SU-DHL-6 (cell line): Measurements from ENCODE around the gene MYO1G.

Experiments
- H2AFZ ChIP-seq: fragments of 200-600 bp; sonication (generic); 2 replicates; pipeline ENCODE4 v1.6.1; 2014; ENCODE audit warnings: low read depth, mild to moderate bottlenecking, moderate library complexity, mixed read lengths, antibody characterized with exemption, low read length; ENCODE audit not compliant: severe bottlenecking
- H3F3A ChIP-seq: fragments of 200-600 bp; shearing (Covaris generic); 2 replicates; pipeline ENCODE4 v1.6.0; 2016; ENCODE audit warnings: antibody characterized with exemption, mild to moderate bottlenecking; ENCODE audit not compliant: insufficient read depth
- H3K27ac ChIP-seq: fragments of 200-600 bp; sonication (generic); 2 replicates; pipeline ENCODE4 v1.5.1; 2016; ENCODE audit warnings: low read depth, mild to moderate bottlenecking, low read length, moderate library complexity, mixed read lengths
- H3K27me3 ChIP-seq: fragments of 200-600 bp; sonication (generic), shearing (Covaris generic); 2 replicates; pipeline ENCODE4 v1.6.0; 2014; ENCODE audit warnings: mild to moderate bottlenecking, low read length
- H3K36me3 ChIP-seq: fragments of 200-600 bp; sonication (generic); 2 replicates; pipeline ENCODE4 v1.6.1; 2014; ENCODE audit warnings: mild to moderate bottlenecking, low read length, mixed read lengths
- H3K4me2 ChIP-seq: fragments of 300-600, 200-600 bp; shearing (Covaris generic), sonication (generic); 2 replicates; pipeline ENCODE4 v1.6.0; 2014; ENCODE audit warnings: low read length, low read depth, mild to moderate bottlenecking; ENCODE audit not compliant: poor library complexity, severe bottlenecking
- H3K4me3 ChIP-seq: fragments of 200-600 bp; sonication (generic); 2 replicates; pipeline ENCODE4 v1.5.1; 2014; ENCODE audit warnings: antibody characterized with exemption, low read length, mild to moderate bottlenecking, mixed read lengths; ENCODE audit not compliant: insufficient read depth, poor library complexity, severe bottlenecking
- H3K79me2 ChIP-seq: fragments of 200-600 bp; sonication (generic); 2 replicates; pipeline ENCODE4 v1.6.1; 2014; ENCODE audit warnings: mild to moderate bottlenecking, low read length, moderate library complexity; ENCODE audit not compliant: insufficient read depth
- H3K9ac ChIP-seq: fragments of 200-600 bp; sonication (generic); 2 replicates; pipeline ENCODE4 v1.7.0; 2014; ENCODE audit warnings: mild to moderate bottlenecking, low read length
- H3K9me2 ChIP-seq: fragments of 200-600 bp; sonication (generic); replicated peaks from 2 replicates; pipeline ENCODE4 v1.6.1; 2014; ENCODE audit warnings: low read length; ENCODE audit not compliant: insufficient read depth
- H3K9me3 ChIP-seq: fragments of 200-600 bp; sonication (generic); 2 replicates; pipeline ENCODE4 v1.6.1; 2014; ENCODE audit warnings: low read length, mixed read lengths; ENCODE audit not compliant: insufficient read depth
- H4K20me1 ChIP-seq: fragments of 200-600 bp; sonication (generic); 2 replicates; pipeline ENCODE4 v1.6.1; 2014; ENCODE audit warnings: low read depth, mild to moderate bottlenecking, antibody characterized with exemption, low read length, moderate library complexity, mixed read lengths
- EZH2phosphoT487 ChIP-seq: fragments of 200-600 bp; sonication (generic), shearing (Covaris generic); conservative IDR thresholded peaks from 2 replicates; pipeline ENCODE4 v1.6.1; 2018; ENCODE audit warnings: mild to moderate bottlenecking, antibody characterized with exemption, low read length, moderate library complexity, mixed read lengths
- TF ChIP-seq, protein P1 (sequence below): fragments of 200-600 bp; sonication (generic); IDR thresholded peaks from one replicate; pipeline ENCODE4 v1.5.1; 2017; ENCODE audit warnings: antibody characterized with exemption, mild to moderate bottlenecking, low read length, moderate library complexity; ENCODE audit not compliant: insufficient read depth, poor library complexity, severe bottlenecking

The MYO1G gene

DNA sequence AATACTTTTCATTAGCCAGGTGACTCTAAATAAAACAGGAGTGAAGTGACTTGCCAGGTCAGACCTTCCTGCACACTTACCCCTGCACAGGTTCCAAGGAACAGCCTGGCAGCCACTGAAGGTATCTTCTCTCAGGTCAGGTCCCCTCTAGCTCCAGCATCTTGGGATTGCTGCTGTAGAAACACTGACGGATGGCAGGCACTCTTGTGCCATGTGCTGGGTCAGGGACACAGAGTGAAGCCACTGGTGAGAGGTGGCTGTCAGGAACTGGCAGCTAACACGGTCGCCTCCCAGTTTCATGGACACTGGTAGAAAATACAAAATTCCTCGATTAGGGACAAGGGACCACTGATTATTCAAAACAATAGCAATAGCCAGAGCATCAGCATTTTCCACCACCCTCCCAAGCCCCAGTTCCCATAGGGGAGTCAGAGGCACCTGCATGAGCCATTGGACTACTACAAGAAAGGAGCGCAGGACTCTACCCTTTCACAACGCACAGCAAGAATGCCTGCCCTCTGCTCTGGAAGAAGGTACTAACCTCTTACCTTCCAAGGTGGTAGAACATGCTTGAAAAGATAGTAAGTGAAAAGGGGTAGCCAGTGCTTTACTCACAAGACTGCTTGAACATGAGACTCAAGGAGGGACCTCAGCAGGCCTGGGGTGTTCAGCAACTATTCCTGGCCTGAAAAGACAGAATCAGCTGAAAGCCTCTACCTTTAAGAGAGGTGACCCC, 5.1 kb upstream of the MYO1G start:
- H3K79me2 ChIP-seq: peaks cover 34% of the 10 kb centered on the region
- no peaks in the 10 kb centered on the region for H3K9me3 ChIP-seq
- H3K9ac ChIP-seq: peak overlapping the region; percentile 91
- peaks cover 12% of the 10 kb centered on the region for H4K20me1 ChIP-seq
- H3K9me2 ChIP-seq: no peaks in the 10 kb centered on the region
- H2AFZ ChIP-seq: no peak overlapping the region
- H3K4me3 ChIP-seq: peak overlapping the region; percentile 90
- no peaks in the 10 kb centered on the region for H3K27me3 ChIP-seq
- peak overlapping the region; percentile 95 for H3K27ac ChIP-seq
- H3K36me3 ChIP-seq: peaks cover 35% of the 10 kb centered on the region
- H3F3A ChIP-seq: peaks cover 72% of the 10 kb centered on the region
- TF ChIP-seq, protein P1, sequence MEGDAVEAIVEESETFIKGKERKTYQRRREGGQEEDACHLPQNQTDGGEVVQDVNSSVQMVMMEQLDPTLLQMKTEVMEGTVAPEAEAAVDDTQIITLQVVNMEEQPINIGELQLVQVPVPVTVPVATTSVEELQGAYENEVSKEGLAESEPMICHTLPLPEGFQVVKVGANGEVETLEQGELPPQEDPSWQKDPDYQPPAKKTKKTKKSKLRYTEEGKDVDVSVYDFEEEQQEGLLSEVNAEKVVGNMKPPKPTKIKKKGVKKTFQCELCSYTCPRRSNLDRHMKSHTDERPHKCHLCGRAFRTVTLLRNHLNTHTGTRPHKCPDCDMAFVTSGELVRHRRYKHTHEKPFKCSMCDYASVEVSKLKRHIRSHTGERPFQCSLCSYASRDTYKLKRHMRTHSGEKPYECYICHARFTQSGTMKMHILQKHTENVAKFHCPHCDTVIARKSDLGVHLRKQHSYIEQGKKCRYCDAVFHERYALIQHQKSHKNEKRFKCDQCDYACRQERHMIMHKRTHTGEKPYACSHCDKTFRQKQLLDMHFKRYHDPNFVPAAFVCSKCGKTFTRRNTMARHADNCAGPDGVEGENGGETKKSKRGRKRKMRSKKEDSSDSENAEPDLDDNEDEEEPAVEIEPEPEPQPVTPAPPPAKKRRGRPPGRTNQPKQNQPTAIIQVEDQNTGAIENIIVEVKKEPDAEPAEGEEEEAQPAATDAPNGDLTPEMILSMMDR: no peak
- TF ChIP-seq EZH2phosphoT487: no peak
- peak overlapping the region; percentile 83 for H3K4me2 ChIP-seq

DNA sequence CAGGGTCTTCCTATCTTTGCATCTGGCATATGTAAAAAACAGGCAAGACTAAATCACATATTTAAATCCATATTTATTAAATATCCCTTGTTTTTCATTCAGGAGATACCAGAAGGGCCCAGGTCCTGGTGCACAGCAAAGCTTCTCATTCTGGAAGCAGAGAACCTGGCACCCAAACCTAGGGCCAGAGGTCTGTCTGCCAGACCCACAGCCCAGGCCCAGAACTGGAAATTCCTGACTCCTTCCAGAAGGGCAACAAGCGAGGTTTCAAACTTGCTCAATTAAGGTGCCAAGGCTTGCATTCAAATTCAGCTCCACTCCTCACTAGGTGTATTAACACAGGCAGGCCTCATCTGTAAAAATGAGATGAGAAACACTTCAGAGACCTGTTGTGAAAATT, 4.2 kb upstream of the MYO1G start:
- H3K9me2 ChIP-seq: no peaks in the 10 kb centered on the region
- H3K27ac ChIP-seq: peak overlapping the region; percentile 95
- H3K27me3 ChIP-seq: no peaks in the 10 kb centered on the region
- H4K20me1 ChIP-seq: peaks cover 12% of the 10 kb centered on the region
- H3K4me2 ChIP-seq: peak overlapping the region; percentile 83
- TF ChIP-seq, protein P1: no peak
- no peak for TF ChIP-seq EZH2phosphoT487
- H3K36me3 ChIP-seq: peaks cover 35% of the 10 kb centered on the region
- H2AFZ ChIP-seq: no peak overlapping the region
- no peak overlapping the region for H3K4me3 ChIP-seq
- 0 out of 2 replicates have a peak overlapping the region, but pooled peaks have one; percentile 91 for H3K9ac ChIP-seq
- no peaks in the 10 kb centered on the region for H3K9me3 ChIP-seq
- peaks cover 72% of the 10 kb centered on the region for H3F3A ChIP-seq
- peaks cover 42% of the 10 kb centered on the region for H3K79me2 ChIP-seq

DNA sequence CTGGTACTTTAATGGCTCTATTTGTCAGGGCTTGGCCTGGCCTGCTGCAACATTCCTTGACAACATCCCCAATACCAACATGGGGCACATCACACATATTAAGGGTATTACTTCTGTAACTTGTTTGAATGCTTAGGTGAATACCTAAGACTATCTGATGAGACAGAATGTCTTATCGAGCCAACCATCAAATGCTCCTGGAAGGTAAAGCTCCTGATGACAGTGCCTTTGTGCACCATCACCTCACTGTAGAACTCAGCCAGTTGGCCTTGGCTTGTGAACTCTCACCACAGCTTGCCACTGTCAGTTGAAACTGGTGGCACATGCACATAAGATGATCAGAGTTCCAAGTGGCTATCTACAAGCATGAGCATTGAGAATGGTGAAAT, 3.7 kb upstream of the MYO1G start:
- TF ChIP-seq, protein P1: no peak
- TF ChIP-seq EZH2phosphoT487: no peak
- H3K27ac ChIP-seq: peak overlapping the region; percentile 95
- H3K4me2 ChIP-seq: peak overlapping the region; percentile 83
- H2AFZ ChIP-seq: no peak overlapping the region
- H4K20me1 ChIP-seq: peaks cover 12% of the 10 kb centered on the region
- no peaks in the 10 kb centered on the region for H3K27me3 ChIP-seq
- H3K9me3 ChIP-seq: no peaks in the 10 kb centered on the region
- peaks cover 72% of the 10 kb centered on the region for H3F3A ChIP-seq
- peaks cover 35% of the 10 kb centered on the region for H3K36me3 ChIP-seq
- H3K79me2 ChIP-seq: peaks cover 47% of the 10 kb centered on the region
- H3K4me3 ChIP-seq: no peak overlapping the region
- H3K9me2 ChIP-seq: no peaks in the 10 kb centered on the region
- H3K9ac ChIP-seq: no peak overlapping the region
